ENCODE measurements around the gene MYRF. TPM values are rescaled to one million over a fixed set of nuclear protein-coding genes. Genes with fewer than 3 reads are reported as not detected.

The MYRF gene
- total and polyA plus RNA-seq, 2 of the 13 experiments (the other 11 are each of a cell fraction or from before 2014, with no cell fraction given): 10.2 to 25.9 TPM

DNA sequence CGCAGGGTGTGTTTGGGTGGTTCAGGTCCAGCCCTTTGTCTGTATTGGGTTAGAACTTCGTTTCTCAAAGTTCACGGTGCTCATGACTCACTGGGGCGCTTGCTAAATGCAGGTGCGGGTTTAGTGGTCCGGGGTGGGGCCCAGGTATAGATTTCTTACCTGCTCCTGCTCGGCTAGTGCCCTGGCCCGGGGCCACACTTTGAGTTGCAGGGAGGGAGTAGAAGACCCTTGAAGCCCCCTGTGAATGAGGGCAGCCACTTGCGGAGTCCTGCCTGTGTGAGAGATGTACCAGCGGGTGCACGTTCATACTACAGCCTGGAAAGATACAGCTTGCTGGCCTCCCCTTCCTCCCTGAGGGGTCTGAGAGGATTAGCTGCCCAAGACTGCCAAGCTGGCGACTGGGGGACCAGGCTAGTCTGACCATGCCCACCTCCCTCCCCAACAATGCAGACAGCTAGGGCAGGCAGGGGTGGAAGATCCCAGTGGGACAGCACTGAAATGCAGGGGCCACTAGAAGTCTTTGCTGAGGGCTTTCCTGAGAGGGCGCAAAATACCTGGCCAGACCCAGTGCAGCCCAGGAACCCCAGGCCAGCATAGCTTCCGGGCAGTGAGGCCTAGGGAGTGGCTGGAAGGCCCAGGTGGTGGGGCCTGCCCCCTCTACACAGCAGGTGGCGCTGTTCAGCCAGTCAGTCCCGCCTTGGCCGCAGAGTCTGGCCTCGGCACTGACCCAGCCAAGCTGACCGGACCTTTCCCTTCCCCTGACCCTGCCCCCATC is 5.1 kb upstream of the MYRF start (continued):
- TF ChIP-seq PHF8 (CRISPR knock-in tag; IDR thresholded peaks at IDR 0.05) (peak; percentile 50; the same call in 1 of the 2 replicates), ERF (CRISPR knock-in tag; IDR thresholded peaks at IDR 0.05) (peak; percentile 53; the same call in 1 of the 2 replicates), ELF4 (CRISPR knock-in tag; IDR thresholded peaks at IDR 0.05; ENCODE audit: borderline replicate concordance) (no peak), ZNF530 (CRISPR knock-in tag; IDR thresholded peaks at IDR 0.05; ENCODE audit: low read depth) (no peak), GZF1 (CRISPR knock-in tag; IDR thresholded peaks at IDR 0.05) (0 out of 2 replicates have a peak, but pooled peaks have one; percentile 11), SMC3 (IDR thresholded peaks at IDR 0.05; ENCODE audit: low read length) (peak; percentile 61; the same call in 1 of the 2 replicates), NRL (CRISPR knock-in tag; IDR thresholded peaks at IDR 0.05; ENCODE audit: borderline replicate concordance) (peak; percentile 57), MIXL1 (CRISPR knock-in tag; IDR thresholded peaks at IDR 0.05) (0 out of 2 replicates have a peak, but pooled peaks have one; percentile 34), RXRB (CRISPR knock-in tag; IDR thresholded peaks at IDR 0.05; ENCODE audit: borderline replicate concordance) (peak; percentile 48; the same call in 1 of the 2 replicates), ZNF720 (CRISPR knock-in tag; IDR thresholded peaks at IDR 0.05) (no peak), SALL1 (CRISPR knock-in tag; IDR thresholded peaks at IDR 0.05) (peak; percentile 70; the same call in 1 of the 2 replicates), ZNF121 (CRISPR knock-in tag; IDR thresholded peaks at IDR 0.05) (peak; percentile 48; the same call in 1 of the 2 replicates), DNMT1 (CRISPR knock-in tag; IDR thresholded peaks at IDR 0.05) (no peak), PHF21A (CRISPR knock-in tag; IDR thresholded peaks at IDR 0.05) (peak; percentile 70; the same call in 1 of the 2 replicates)
- TF ChIP-seq, protein P1, sequence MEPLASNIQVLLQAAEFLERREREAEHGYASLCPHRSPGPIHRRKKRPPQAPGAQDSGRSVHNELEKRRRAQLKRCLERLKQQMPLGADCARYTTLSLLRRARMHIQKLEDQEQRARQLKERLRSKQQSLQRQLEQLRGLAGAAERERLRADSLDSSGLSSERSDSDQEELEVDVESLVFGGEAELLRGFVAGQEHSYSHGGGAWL (CRISPR knock-in tag; IDR thresholded peaks at IDR 0.05): 0 out of 2 replicates have a peak, but pooled peaks have one; percentile 19
- TF ChIP-seq, protein P2, sequence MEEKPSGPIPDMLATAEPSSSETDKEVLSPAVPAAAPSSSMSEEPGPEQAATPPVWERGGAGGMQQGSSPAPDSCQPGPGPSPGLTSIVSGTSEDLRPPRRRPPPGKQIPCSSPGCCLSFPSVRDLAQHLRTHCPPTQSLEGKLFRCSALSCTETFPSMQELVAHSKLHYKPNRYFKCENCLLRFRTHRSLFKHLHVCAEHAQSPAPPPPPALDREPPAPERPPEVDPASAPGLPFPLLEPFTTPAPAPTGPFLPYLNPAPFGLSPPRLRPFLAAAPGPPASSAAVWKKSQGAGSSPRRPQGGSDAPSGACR (CRISPR knock-in tag; IDR thresholded peaks at IDR 0.05): peak; percentile 79; the same call in 1 of the 2 replicates
- TF ChIP-seq, protein P3, sequence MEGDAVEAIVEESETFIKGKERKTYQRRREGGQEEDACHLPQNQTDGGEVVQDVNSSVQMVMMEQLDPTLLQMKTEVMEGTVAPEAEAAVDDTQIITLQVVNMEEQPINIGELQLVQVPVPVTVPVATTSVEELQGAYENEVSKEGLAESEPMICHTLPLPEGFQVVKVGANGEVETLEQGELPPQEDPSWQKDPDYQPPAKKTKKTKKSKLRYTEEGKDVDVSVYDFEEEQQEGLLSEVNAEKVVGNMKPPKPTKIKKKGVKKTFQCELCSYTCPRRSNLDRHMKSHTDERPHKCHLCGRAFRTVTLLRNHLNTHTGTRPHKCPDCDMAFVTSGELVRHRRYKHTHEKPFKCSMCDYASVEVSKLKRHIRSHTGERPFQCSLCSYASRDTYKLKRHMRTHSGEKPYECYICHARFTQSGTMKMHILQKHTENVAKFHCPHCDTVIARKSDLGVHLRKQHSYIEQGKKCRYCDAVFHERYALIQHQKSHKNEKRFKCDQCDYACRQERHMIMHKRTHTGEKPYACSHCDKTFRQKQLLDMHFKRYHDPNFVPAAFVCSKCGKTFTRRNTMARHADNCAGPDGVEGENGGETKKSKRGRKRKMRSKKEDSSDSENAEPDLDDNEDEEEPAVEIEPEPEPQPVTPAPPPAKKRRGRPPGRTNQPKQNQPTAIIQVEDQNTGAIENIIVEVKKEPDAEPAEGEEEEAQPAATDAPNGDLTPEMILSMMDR (CRISPR knock-in tag; IDR thresholded peaks at IDR 0.05): peak; percentile 99
- TF ChIP-seq, protein P4, sequence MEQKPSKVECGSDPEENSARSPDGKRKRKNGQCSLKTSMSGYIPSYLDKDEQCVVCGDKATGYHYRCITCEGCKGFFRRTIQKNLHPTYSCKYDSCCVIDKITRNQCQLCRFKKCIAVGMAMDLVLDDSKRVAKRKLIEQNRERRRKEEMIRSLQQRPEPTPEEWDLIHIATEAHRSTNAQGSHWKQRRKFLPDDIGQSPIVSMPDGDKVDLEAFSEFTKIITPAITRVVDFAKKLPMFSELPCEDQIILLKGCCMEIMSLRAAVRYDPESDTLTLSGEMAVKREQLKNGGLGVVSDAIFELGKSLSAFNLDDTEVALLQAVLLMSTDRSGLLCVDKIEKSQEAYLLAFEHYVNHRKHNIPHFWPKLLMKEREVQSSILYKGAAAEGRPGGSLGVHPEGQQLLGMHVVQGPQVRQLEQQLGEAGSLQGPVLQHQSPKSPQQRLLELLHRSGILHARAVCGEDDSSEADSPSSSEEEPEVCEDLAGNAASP (CRISPR knock-in tag; IDR thresholded peaks at IDR 0.05; ENCODE audit: borderline replicate concordance): peak; percentile 53; the same call in 1 of the 2 replicates
- TF ChIP-seq, protein P5, sequence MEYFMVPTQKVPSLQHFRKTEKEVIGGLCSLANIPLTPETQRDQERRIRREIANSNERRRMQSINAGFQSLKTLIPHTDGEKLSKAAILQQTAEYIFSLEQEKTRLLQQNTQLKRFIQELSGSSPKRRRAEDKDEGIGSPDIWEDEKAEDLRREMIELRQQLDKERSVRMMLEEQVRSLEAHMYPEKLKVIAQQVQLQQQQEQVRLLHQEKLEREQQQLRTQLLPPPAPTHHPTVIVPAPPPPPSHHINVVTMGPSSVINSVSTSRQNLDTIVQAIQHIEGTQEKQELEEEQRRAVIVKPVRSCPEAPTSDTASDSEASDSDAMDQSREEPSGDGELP (IDR thresholded peaks at IDR 0.05; ENCODE audit: borderline replicate concordance, low read depth): peak; percentile 80; the same call in 1 of the 2 replicates
- TF ChIP-seq, protein P6, sequence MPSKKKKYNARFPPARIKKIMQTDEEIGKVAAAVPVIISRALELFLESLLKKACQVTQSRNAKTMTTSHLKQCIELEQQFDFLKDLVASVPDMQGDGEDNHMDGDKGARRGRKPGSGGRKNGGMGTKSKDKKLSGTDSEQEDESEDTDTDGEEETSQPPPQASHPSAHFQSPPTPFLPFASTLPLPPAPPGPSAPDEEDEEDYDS (CRISPR knock-in tag; IDR thresholded peaks at IDR 0.05): no peak
- TF ChIP-seq, protein P7, sequence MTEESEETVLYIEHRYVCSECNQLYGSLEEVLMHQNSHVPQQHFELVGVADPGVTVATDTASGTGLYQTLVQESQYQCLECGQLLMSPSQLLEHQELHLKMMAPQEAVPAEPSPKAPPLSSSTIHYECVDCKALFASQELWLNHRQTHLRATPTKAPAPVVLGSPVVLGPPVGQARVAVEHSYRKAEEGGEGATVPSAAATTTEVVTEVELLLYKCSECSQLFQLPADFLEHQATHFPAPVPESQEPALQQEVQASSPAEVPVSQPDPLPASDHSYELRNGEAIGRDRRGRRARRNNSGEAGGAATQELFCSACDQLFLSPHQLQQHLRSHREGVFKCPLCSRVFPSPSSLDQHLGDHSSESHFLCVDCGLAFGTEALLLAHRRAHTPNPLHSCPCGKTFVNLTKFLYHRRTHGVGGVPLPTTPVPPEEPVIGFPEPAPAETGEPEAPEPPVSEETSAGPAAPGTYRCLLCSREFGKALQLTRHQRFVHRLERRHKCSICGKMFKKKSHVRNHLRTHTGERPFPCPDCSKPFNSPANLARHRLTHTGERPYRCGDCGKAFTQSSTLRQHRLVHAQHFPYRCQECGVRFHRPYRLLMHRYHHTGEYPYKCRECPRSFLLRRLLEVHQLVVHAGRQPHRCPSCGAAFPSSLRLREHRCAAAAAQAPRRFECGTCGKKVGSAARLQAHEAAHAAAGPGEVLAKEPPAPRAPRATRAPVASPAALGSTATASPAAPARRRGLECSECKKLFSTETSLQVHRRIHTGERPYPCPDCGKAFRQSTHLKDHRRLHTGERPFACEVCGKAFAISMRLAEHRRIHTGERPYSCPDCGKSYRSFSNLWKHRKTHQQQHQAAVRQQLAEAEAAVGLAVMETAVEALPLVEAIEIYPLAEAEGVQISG (CRISPR knock-in tag; IDR thresholded peaks at IDR 0.05): peak; percentile 68; the same call in 1 of the 2 replicates

All from HepG2 (cell line).